ENCODE results near the gene AOAH.
"Not testable (repeated sequence)": the region's sequence is repeated elsewhere in the genome, so short reads cannot be mapped to it uniquely, and the experiment has no call there.

- not testable (repeated sequence) for TF ChIP-seq MYC (IDR thresholded peaks at IDR 0.05; ENCODE audit: low read depth, low read length); EZH2 (IDR thresholded peaks at IDR 0.05; ENCODE audit: borderline replicate concordance, low read depth, low read length, severe bottlenecking)
Measured at GRCh38 chr7:36483853-36484252, 240.4 kb downstream of the AOAH start.

Measured in endothelial cell of umbilical vein (primary cell).